Measurements from ENCODE around the gene AGPAT3. TPM values are rescaled to one million over a fixed set of nuclear protein-coding genes. Genes with fewer than 3 reads are reported as not detected.
A peak's percentile ranks its signal among the peaks of the same experiment; 100 is the strongest.

Gene AGPAT3
- total and polyA plus RNA-seq, 7 donors, result 14.4 to 48.5 (median 20.3) TPM

GRCh38 chr21:43923391-43923790, 58.4 kb downstream of the AGPAT3 start:
- WGBS, 2 donors, result 81 to 83% methylated on average over 8 of the region's 8 CpGs
- Histone ChIP-seq H3K4me3 (no peak overlapping the region), H3K36me3 (peaks cover 0 to 8% (median 0%) of the 10 kb centered on the region in 4 donors), H3K27ac (peak overlapping the region in 3 of 4 donors; percentile 2 to 21 (median 4)), H3K27me3 (no peaks in the 10 kb centered on the region), H3K4me1 (peaks cover 0 to 45% (median 34%) of the 10 kb centered on the region in 4 donors), H3K9me3 (no peaks in the 10 kb centered on the region)
- intact Hi-C loops (cut with DNase I), result loop anchor here (5.0 kb wide), 1 partner anchor 61 kb away; no protein-coding TSS in a partner anchor
- TF ChIP-seq CTCF (IDR thresholded peaks at IDR 0.05) (no peak), POLR2AphosphoS5 (IDR thresholded peaks at IDR 0.05) (no peak), EP300 (IDR thresholded peaks at IDR 0.05) (no peak), POLR2A (IDR thresholded peaks at IDR 0.05) (no peak)
- peak; percentile 67 for DNase-seq

GRCh38 chr21:43924421-43925095, 59.5 kb downstream of the AGPAT3 start:
- no peak overlapping the region for H3K4me3 ChIP-seq
- 59 to 84% methylated on average over 25 of the region's 25 CpGs for WGBS, 2 donors
- H3K36me3 ChIP-seq, result peaks cover 0 to 8% (median under 1%) of the 10 kb centered on the region in 4 donors
- no peak for TF ChIP-seq POLR2A (IDR thresholded peaks at IDR 0.05)
- TF ChIP-seq CTCF (IDR thresholded peaks at IDR 0.05), result no peak
- TF ChIP-seq EP300 (IDR thresholded peaks at IDR 0.05), result no peak
- TF ChIP-seq POLR2AphosphoS5 (IDR thresholded peaks at IDR 0.05), result no peak
- no peaks in the 10 kb centered on the region for H3K9me3 ChIP-seq
- H3K4me1 ChIP-seq, result peaks cover 0 to 45% (median 34%) of the 10 kb centered on the region in 4 donors
- no peak for DNase-seq
- peak overlapping the region in 1 of 4 donors; percentile 38 for H3K27ac ChIP-seq
- intact Hi-C loops (cut with DNase I), result loop anchor here (5.0 kb wide), 1 partner anchor 62 kb away; no protein-coding TSS in a partner anchor
- no peaks in the 10 kb centered on the region for H3K27me3 ChIP-seq

GRCh38 chr21:43925096-43925481, 60.1 kb downstream of the AGPAT3 start:
- 19 to 68% methylated on average over 13 of the region's 13 CpGs for WGBS, 2 donors
- intact Hi-C loops (cut with DNase I), result no loop called here

GRCh38 chr21:43925609-43926008, 60.6 kb downstream of the AGPAT3 start:
- H3K9me3 ChIP-seq, result no peaks in the 10 kb centered on the region
- H3K27me3 ChIP-seq, result no peaks in the 10 kb centered on the region
- H3K4me3 ChIP-seq, result no peak overlapping the region
- peak overlapping the region in 1 of 4 donors; percentile 10 for H3K27ac ChIP-seq
- H3K4me1 ChIP-seq, result peaks cover 0 to 42% (median 34%) of the 10 kb centered on the region in 4 donors
- peaks cover 0 to 8% (median 3%) of the 10 kb centered on the region in 4 donors for H3K36me3 ChIP-seq
- 88 to 94% methylated on average over 14 of the region's 14 CpGs for WGBS, 2 donors
- intact Hi-C loops (cut with DNase I), result no loop called here
- DNase-seq, result no peak
- TF ChIP-seq CTCF (IDR thresholded peaks at IDR 0.05) (no peak), POLR2A (IDR thresholded peaks at IDR 0.05) (no peak), EP300 (IDR thresholded peaks at IDR 0.05) (no peak), POLR2AphosphoS5 (IDR thresholded peaks at IDR 0.05) (no peak)

More at GRCh38 chr21:43925096-43925481, 60.1 kb downstream of the AGPAT3 start:
- peaks cover 0 to 45% (median 34%) of the 10 kb centered on the region in 4 donors for H3K4me1 ChIP-seq
- H3K4me3 ChIP-seq, result no peak overlapping the region
- TF ChIP-seq POLR2A (IDR thresholded peaks at IDR 0.05), result no peak
- TF ChIP-seq EP300 (IDR thresholded peaks at IDR 0.05), result no peak
- no peak for TF ChIP-seq POLR2AphosphoS5 (IDR thresholded peaks at IDR 0.05)
- TF ChIP-seq CTCF (IDR thresholded peaks at IDR 0.05), result no peak
- peaks cover 0 to 8% (median 3%) of the 10 kb centered on the region in 4 donors for H3K36me3 ChIP-seq
- H3K27ac ChIP-seq, result peak overlapping the region in 2 of 4 donors; percentile 10 to 38
- peak; percentile 63 for DNase-seq
- H3K9me3 ChIP-seq, result no peaks in the 10 kb centered on the region
- H3K27me3 ChIP-seq, result no peaks in the 10 kb centered on the region
